ENCODE results near the gene ATG12. TPM values are rescaled to one million over a fixed set of nuclear protein-coding genes. Genes with fewer than 3 reads are reported as not detected.

The ATG12 gene
- total and polyA plus RNA-seq, 2 experiments from 2014 or later = 52.6 to 109 TPM

DNA sequence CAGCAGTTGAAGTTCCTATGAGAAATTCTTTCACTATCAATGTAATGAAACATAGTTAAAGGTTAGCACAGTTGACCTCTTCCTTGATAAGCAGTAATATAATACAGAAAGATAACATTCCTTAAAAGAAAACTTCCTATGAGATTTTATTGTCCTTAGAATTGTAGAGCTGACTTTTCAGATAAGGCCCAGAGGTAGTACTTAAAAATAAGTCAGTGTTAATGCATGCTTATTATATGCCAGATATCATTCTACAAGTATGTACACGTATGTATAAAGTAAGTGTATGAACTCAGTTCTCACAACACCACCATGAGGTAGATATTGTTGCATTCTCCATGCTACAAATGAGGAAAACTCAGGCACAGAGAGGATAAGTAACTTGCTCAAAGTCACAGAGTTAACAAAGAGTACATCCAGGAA, 15.7 kb upstream of the ATG12 start:
- Histone ChIP-seq H3K27me3 (ENCODE audit: insufficient read depth) (no peaks in the 10 kb centered on the region), H3K4me3 (no peak overlapping the region), H4K20me1 (replicated peaks; ENCODE audit: insufficient read depth) (no peaks in the 10 kb centered on the region; the same call in 1 of the 2 replicates), H3F3A (replicated peaks; ENCODE audit: low read depth) (no peaks in the 10 kb centered on the region), H3K9me2 (ENCODE audit: insufficient read depth) (no peaks in the 10 kb centered on the region; the same call in 1 of the 2 replicates), H3K4me1 (ENCODE audit: insufficient read depth) (peaks cover 11% of the 10 kb centered on the region; the same call in 1 of the 2 replicates), H2AFZ (no peak overlapping the region), H3K4me2 (no peak overlapping the region), H3K36me3 (ENCODE audit: insufficient read depth) (0 out of 2 replicates have a peak, but pooled peaks cover 2% of the 10 kb centered on the region), H3K27ac (ENCODE audit: low read depth) (no peak overlapping the region), H3K79me2 (replicated peaks; ENCODE audit: insufficient read depth) (peaks cover 95% of the 10 kb centered on the region)
- Mint-ChIP-seq H3K4me1 (peaks cover 27% of the 10 kb centered on the region), H3K4me3 (no peak overlapping the region), H3K36me3 (ENCODE audit: low read depth) (peaks cover 18% of the 10 kb centered on the region; the same call in 2 of the 3 replicates), H3K27ac (peak overlapping the region; percentile 74; the same call in 1 of the 2 replicates), H3K9me3 (peaks cover 10% of the 10 kb centered on the region), H3K27me3 (ENCODE audit: insufficient read depth, low read depth, poor library complexity) (peaks cover 3% of the 10 kb centered on the region)
- ATAC-seq = no peak
- no peak for DNase-seq (ENCODE audit: low spot score)
- TF ChIP-seq, protein P1, sequence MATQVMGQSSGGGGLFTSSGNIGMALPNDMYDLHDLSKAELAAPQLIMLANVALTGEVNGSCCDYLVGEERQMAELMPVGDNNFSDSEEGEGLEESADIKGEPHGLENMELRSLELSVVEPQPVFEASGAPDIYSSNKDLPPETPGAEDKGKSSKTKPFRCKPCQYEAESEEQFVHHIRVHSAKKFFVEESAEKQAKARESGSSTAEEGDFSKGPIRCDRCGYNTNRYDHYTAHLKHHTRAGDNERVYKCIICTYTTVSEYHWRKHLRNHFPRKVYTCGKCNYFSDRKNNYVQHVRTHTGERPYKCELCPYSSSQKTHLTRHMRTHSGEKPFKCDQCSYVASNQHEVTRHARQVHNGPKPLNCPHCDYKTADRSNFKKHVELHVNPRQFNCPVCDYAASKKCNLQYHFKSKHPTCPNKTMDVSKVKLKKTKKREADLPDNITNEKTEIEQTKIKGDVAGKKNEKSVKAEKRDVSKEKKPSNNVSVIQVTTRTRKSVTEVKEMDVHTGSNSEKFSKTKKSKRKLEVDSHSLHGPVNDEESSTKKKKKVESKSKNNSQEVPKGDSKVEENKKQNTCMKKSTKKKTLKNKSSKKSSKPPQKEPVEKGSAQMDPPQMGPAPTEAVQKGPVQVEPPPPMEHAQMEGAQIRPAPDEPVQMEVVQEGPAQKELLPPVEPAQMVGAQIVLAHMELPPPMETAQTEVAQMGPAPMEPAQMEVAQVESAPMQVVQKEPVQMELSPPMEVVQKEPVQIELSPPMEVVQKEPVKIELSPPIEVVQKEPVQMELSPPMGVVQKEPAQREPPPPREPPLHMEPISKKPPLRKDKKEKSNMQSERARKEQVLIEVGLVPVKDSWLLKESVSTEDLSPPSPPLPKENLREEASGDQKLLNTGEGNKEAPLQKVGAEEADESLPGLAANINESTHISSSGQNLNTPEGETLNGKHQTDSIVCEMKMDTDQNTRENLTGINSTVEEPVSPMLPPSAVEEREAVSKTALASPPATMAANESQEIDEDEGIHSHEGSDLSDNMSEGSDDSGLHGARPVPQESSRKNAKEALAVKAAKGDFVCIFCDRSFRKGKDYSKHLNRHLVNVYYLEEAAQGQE (IDR thresholded peaks at IDR 0.05; ENCODE audit: unreplicated experiment) = no peak
- TF ChIP-seq ZNF114 (CRISPR knock-in tag; IDR thresholded peaks at IDR 0.05) (no peak), NANOG (IDR thresholded peaks at IDR 0.05; ENCODE audit: borderline replicate concordance) (no peak), EZH2 (IDR thresholded peaks at IDR 0.05; ENCODE audit: low read depth, unreplicated experiment) (no peak), POLR2AphosphoS5 (IDR thresholded peaks at IDR 0.05; ENCODE audit: low read depth) (no peak), CREB1 (CRISPR knock-in tag; IDR thresholded peaks at IDR 0.05; ENCODE audit: low read depth) (no peak)
- TF ChIP-seq, protein P2, sequence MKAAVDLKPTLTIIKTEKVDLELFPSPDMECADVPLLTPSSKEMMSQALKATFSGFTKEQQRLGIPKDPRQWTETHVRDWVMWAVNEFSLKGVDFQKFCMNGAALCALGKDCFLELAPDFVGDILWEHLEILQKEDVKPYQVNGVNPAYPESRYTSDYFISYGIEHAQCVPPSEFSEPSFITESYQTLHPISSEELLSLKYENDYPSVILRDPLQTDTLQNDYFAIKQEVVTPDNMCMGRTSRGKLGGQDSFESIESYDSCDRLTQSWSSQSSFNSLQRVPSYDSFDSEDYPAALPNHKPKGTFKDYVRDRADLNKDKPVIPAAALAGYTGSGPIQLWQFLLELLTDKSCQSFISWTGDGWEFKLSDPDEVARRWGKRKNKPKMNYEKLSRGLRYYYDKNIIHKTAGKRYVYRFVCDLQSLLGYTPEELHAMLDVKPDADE (IDR thresholded peaks at IDR 0.05) = no peak
- TF ChIP-seq, protein P3, sequence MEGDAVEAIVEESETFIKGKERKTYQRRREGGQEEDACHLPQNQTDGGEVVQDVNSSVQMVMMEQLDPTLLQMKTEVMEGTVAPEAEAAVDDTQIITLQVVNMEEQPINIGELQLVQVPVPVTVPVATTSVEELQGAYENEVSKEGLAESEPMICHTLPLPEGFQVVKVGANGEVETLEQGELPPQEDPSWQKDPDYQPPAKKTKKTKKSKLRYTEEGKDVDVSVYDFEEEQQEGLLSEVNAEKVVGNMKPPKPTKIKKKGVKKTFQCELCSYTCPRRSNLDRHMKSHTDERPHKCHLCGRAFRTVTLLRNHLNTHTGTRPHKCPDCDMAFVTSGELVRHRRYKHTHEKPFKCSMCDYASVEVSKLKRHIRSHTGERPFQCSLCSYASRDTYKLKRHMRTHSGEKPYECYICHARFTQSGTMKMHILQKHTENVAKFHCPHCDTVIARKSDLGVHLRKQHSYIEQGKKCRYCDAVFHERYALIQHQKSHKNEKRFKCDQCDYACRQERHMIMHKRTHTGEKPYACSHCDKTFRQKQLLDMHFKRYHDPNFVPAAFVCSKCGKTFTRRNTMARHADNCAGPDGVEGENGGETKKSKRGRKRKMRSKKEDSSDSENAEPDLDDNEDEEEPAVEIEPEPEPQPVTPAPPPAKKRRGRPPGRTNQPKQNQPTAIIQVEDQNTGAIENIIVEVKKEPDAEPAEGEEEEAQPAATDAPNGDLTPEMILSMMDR (conservative IDR thresholded peaks at IDR 0.05; ENCODE audit: low read depth in 2 of 2) = no peak

DNA sequence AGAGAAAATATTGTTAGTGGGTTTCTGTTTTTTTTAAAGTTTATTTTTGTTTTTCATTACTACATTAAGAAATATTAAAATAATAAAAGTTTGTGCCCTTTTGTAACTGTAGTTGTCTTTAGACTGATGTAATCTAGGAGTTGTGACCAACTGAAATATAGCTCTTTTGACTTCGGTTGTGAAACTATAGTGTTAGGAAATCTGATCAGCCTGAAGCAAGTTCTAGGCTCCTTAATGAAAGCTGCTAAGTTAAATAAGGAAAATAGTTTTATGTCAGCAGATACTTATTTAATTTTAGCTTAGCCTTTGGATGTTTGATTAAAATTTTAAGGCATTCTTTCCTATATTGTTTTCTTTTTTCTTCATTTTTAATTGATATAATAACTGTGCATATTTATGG, 14.6 kb upstream of the ATG12 start:
- Histone ChIP-seq H3K36me3 (ENCODE audit: insufficient read depth) (0 out of 2 replicates have a peak, but pooled peaks cover 2% of the 10 kb centered on the region), H3F3A (replicated peaks; ENCODE audit: low read depth) (no peaks in the 10 kb centered on the region), H3K27ac (ENCODE audit: low read depth) (no peak overlapping the region), H3K4me1 (ENCODE audit: insufficient read depth) (peaks cover 17% of the 10 kb centered on the region), H3K4me2 (no peak overlapping the region), H4K20me1 (replicated peaks; ENCODE audit: insufficient read depth) (no peaks in the 10 kb centered on the region; the same call in 1 of the 2 replicates), H3K79me2 (replicated peaks; ENCODE audit: insufficient read depth) (peaks cover 95% of the 10 kb centered on the region), H3K9me2 (ENCODE audit: insufficient read depth) (no peaks in the 10 kb centered on the region; the same call in 1 of the 2 replicates), H3K27me3 (ENCODE audit: insufficient read depth) (no peaks in the 10 kb centered on the region), H2AFZ (no peak overlapping the region), H3K4me3 (no peak overlapping the region)
- DNase-seq (ENCODE audit: low spot score) (no peak), ATAC-seq (no peak)
- H3K4me3 Mint-ChIP-seq = no peak overlapping the region
- H3K4me1 Mint-ChIP-seq = peaks cover 27% of the 10 kb centered on the region
- H3K27me3 Mint-ChIP-seq (ENCODE audit: insufficient read depth, low read depth, poor library complexity) = peaks cover 3% of the 10 kb centered on the region
- no peak overlapping the region for H3K27ac Mint-ChIP-seq
- peaks cover 10% of the 10 kb centered on the region for H3K9me3 Mint-ChIP-seq
- peaks cover 18% of the 10 kb centered on the region; the same call in 2 of the 3 replicates for H3K36me3 Mint-ChIP-seq (ENCODE audit: low read depth)
- TF ChIP-seq, protein P2 (IDR thresholded peaks at IDR 0.05) = no peak
- no peak for TF ChIP-seq POLR2AphosphoS5 (IDR thresholded peaks at IDR 0.05; ENCODE audit: low read depth)
- no peak for TF ChIP-seq NANOG (IDR thresholded peaks at IDR 0.05; ENCODE audit: borderline replicate concordance)
- no peak for TF ChIP-seq EZH2 (IDR thresholded peaks at IDR 0.05; ENCODE audit: low read depth, unreplicated experiment)
- TF ChIP-seq ZNF114 (CRISPR knock-in tag; IDR thresholded peaks at IDR 0.05) = no peak
- TF ChIP-seq CREB1 (CRISPR knock-in tag; IDR thresholded peaks at IDR 0.05; ENCODE audit: low read depth) = no peak
- TF ChIP-seq, protein P1 (IDR thresholded peaks at IDR 0.05; ENCODE audit: unreplicated experiment) = no peak

All from GM23338 (cell line).